K562 (cell line): ENCODE data around the gene TSPAN18. TPM values are rescaled to one million over a fixed set of nuclear protein-coding genes. Genes with fewer than 3 reads are reported as not detected.

Source experiments
- ATAC-seq: fragments of 200-7000 bp; cut with Tn5 transposase; 3 replicates; pipeline ENCODE4 v1.9.1; 2020; ENCODE audit warnings: moderate library complexity
- BruUV-seq: library from RNA; stranded (reverse); fragments of 400-500 nt; replicated peaks from 2 replicates; lab custom pipeline; 2021; lab: Mats Ljungman, UMichigan
- CTCF ChIA-PET: fragments of 300-600 bp; formaldehyde crosslinking; extraction: SDS; loops from one replicate; lab custom pipeline; 2021; ENCODE audit warnings: low intra/inter-chr PET ratio; lab: Yijun Ruan, JAX
- POLR2A ChIA-PET: fragments of 300-600, 350-650 bp; sonication (Branson Sonifier 250); formaldehyde crosslinking; extraction: SDS; loops from one replicate; lab custom pipeline; 2021; ENCODE audit warnings: antibody characterized with exemption, inconsistent platforms; lab: Yijun Ruan, JAX
- DNase-seq, 4 experiments: peaks; one replicate each; pipeline versions ENCODE4 v3.0.0 to v3.0.0-alpha.2; 2011 to 2018; ENCODE audit warnings: low spot score in 3 of 4, mixed read lengths in 3 of 4; ENCODE audit errors: extremely low read depth in 1 of 4
- FAIRE-seq: peaks from 2 replicates; lab custom pipeline; 2011; peaks lifted over from hg19 to GRCh38; lab: Jason Lieb, UNC
- H2AFZ ChIP-seq: 2 replicates; pipeline ENCODE4 v1.6.0; 2011; ENCODE audit warnings: low read depth, low read length, control low read depth, inconsistent platforms
- H3K27ac ChIP-seq: fragments of 200-600 bp; 3 replicates; pipeline ENCODE4 v1.8.0; 2011; ENCODE audit warnings: low read depth, mild to moderate bottlenecking, control low read depth, inconsistent platforms, low read length, moderate library complexity, mixed read lengths; ENCODE audit errors: extremely low read depth
- H3K27me3 ChIP-seq, 2 experiments: fragments of 300-600 bp in 1 of 2; 2 replicates in 1 of 2; 3 replicates in 1 of 2; pipeline versions ENCODE4 v1.6.0 to v1.8.0; 2011; ENCODE audit warnings: inconsistent platforms in 2 of 2, low read length in 2 of 2, mild to moderate bottlenecking in 1 of 2, mixed read lengths in 1 of 2, moderate library complexity in 1 of 2; ENCODE audit not compliant: control insufficient read depth in 2 of 2, insufficient read depth in 2 of 2
- H3K36me3 ChIP-seq: fragments of 300-600 bp; 3 replicates; pipeline ENCODE4 v1.8.0; 2011; ENCODE audit warnings: mild to moderate bottlenecking, low read length, inconsistent platforms; ENCODE audit not compliant: control insufficient read depth, insufficient read depth
- H3K4me1 ChIP-seq, 2 experiments: fragments of 200-600 bp in 1 of 2; replicated peaks in 1 of 2; 2 replicates in 1 of 2; 3 replicates in 1 of 2; pipeline versions ENCODE4 v1.5.1 to v1.8.0; 2011; ENCODE audit warnings: inconsistent platforms in 2 of 2, low read length in 2 of 2, mild to moderate bottlenecking in 1 of 2, mixed read lengths in 1 of 2, moderate library complexity in 1 of 2; ENCODE audit not compliant: control insufficient read depth in 2 of 2, insufficient read depth in 2 of 2
- H3K4me2 ChIP-seq: 2 replicates; pipeline ENCODE4 v1.6.1; 2011; ENCODE audit warnings: low read length, control low read depth, inconsistent platforms, mixed read lengths; ENCODE audit not compliant: insufficient read depth
- H3K4me3 ChIP-seq: fragments of 200-600 bp; sonication (generic), shearing (Covaris generic); 2 replicates; pipeline ENCODE4 v1.5.1; 2016; ENCODE audit warnings: control low read depth, inconsistent platforms
- H3K79me2 ChIP-seq: fragments of 200-600 bp; 3 replicates; pipeline ENCODE4 v1.8.0; 2011; ENCODE audit warnings: low read length, inconsistent platforms; ENCODE audit not compliant: control insufficient read depth, insufficient read depth
- H3K9ac ChIP-seq, 2 experiments: 2 replicates each; pipeline versions ENCODE4 v1.6.0 to v1.6.1; 2011; ENCODE audit warnings: low read depth in 2 of 2, low read length in 2 of 2, control low read depth in 1 of 2, inconsistent platforms in 1 of 2, mild to moderate bottlenecking in 1 of 2, mixed read lengths in 1 of 2; ENCODE audit not compliant: insufficient read depth in 1 of 2
- H3K9me1 ChIP-seq: one replicate; pipeline ENCODE4 v1.6.0; 2011; ENCODE audit warnings: inconsistent platforms, mild to moderate bottlenecking, low read length, moderate library complexity; ENCODE audit not compliant: control insufficient read depth, insufficient read depth
- H3K9me3 ChIP-seq: replicated peaks from 2 replicates; pipeline ENCODE4 v1.5.1; 2011; ENCODE audit warnings: low read depth, low read length, inconsistent platforms; ENCODE audit not compliant: control insufficient read depth, insufficient read depth
- H4K20me1 ChIP-seq: replicated peaks from 2 replicates; pipeline ENCODE4 v1.6.1; 2011; ENCODE audit warnings: low read length, inconsistent platforms, mixed read lengths; ENCODE audit not compliant: control insufficient read depth, insufficient read depth
- FOXA3 ChIP-seq, 2 experiments: fragments of 450-650 bp in 1 of 2; sonication (generic) in 1 of 2; formaldehyde crosslinking; IDR thresholded peaks in 1 of 2; conservative IDR thresholded peaks in 1 of 2; 2 replicates each; pipeline versions ENCODE4 v1.4.0 to v1.8.0; 2020 to 2022; ENCODE audit warnings: mild to moderate bottlenecking in 2 of 2, missing genetic modification reagents in 1 of 2
- HBP1 ChIP-seq: fragments of 450-650 bp; formaldehyde crosslinking; IDR thresholded peaks from 2 replicates; pipeline ENCODE4 v1.4.0; 2022; ENCODE audit warnings: missing genetic modification characterization
- HDAC6 ChIP-seq: IDR thresholded peaks from 2 replicates; pipeline ENCODE4 v1.6.1; 2012; ENCODE audit warnings: low read depth, mild to moderate bottlenecking, control low read depth, inconsistent platforms, low read length, moderate library complexity
- ILK ChIP-seq: fragments of 450-650 bp; IDR thresholded peaks from 2 replicates; pipeline ENCODE4 v1.6.1; 2016; ENCODE audit warnings: missing genetic modification characterization, low read depth, mild to moderate bottlenecking, missing compliant biosample characterization, moderate library complexity, borderline replicate concordance
- MAFF ChIP-seq: IDR thresholded peaks from 2 replicates; pipeline ENCODE4 v1.6.1; 2012; ENCODE audit warnings: low read length, improper control_type of control experiment
- MECOM ChIP-seq: fragments of 250-450 bp; sonication (Bioruptor Pico); IDR thresholded peaks from 2 replicates; pipeline ENCODE4 v1.8.0; 2022; ENCODE audit warnings: inconsistent platforms
- MYC ChIP-seq, 2 experiments: fragments of 250-450 bp in 1 of 2; sonication (Bioruptor Pico) in 1 of 2; IDR thresholded peaks; 2 replicates each; pipeline versions ENCODE4 v1.5.1 to v1.6.1; 2012 to 2021; ENCODE audit warnings: low read depth in 2 of 2, borderline replicate concordance in 1 of 2, improper control_type of control experiment in 1 of 2, low read length in 1 of 2, mild to moderate bottlenecking in 1 of 2, moderate library complexity in 1 of 2
- RBBP5 ChIP-seq: fragments of 200-600 bp; sonication (generic); IDR thresholded peaks from 2 replicates; pipeline ENCODE4 v1.6.1; 2012; ENCODE audit warnings: borderline replicate concordance, mild to moderate bottlenecking, low read length, control low read depth, inconsistent platforms; ENCODE audit not compliant: insufficient read depth, poor library complexity, severe bottlenecking
- ZNF121 ChIP-seq: sonication (generic); formaldehyde crosslinking; conservative IDR thresholded peaks from 2 replicates; pipeline ENCODE4 v1.8.0; 2022; ENCODE audit warnings: missing genetic modification reagents
- ZNF436 ChIP-seq: fragments of 250-450, 450-650 bp; sonication (Bioruptor Pico); formaldehyde crosslinking; IDR thresholded peaks from 2 replicates; pipeline ENCODE4 v1.7.0; 2020; ENCODE audit warnings: mild to moderate bottlenecking
- ZNF778 ChIP-seq: fragments of 450-650 bp; formaldehyde crosslinking; IDR thresholded peaks from 2 replicates; pipeline ENCODE4 v1.4.0; 2020; ENCODE audit warnings: mild to moderate bottlenecking, moderate library complexity
- WGBS: fragments of 100-300 bp; shearing (Covaris generic); methylation state at CpG from one replicate; pipeline ENCODE4 v1.1.6; 2016; ENCODE audit warnings: low coverage, mixed read lengths; ENCODE audit not compliant: insufficient coverage; ENCODE audit errors: missing lambda C conversion rate; 5-methylcytosine and 5-hydroxymethylcytosine counted together
- in situ Hi-C: fragments of 300-500 bp; cut with MboI; formaldehyde crosslinking; loops from 4 replicates; pipeline ENCODE4 v1.15.0; 2018; ENCODE audit warnings: inconsistent platforms, mixed read lengths
- intact Hi-C: fragments of 100-400 bp; cut with micrococcal nuclease; formaldehyde crosslinking; loops from 2 replicates; pipeline ENCODE4 v1.14.2; 2022
- polyA plus RNA-seq, 8 experiments: library from polyadenylated mRNA; depleted of rRNA in 4 of 8; stranded (reverse) in 5 of 8; unstranded in 3 of 8; fragments of >200 nt; fragmentation: Nextera tagmentation in 2 of 8; fragmentation: Illumina TruSeq in 1 of 8; extraction: Ambion mirVana in 2 of 8; extraction: Trizol in 1 of 8; gene quantifications; 2 replicates each; pipeline versions ENCODE4 v1.2.1 to v1.2.3, GENCODE V29; 2011 to 2014; ENCODE audit warnings: inconsistent platforms in 1 of 8, missing spikeins in 1 of 8
- total RNA-seq, 7 experiments: library from RNA; depleted of rRNA in 6 of 7; stranded (reverse); fragments of >200 nt in 6 of 7; fragmentation: Illumina TruSeq in 2 of 7; extraction: Trizol in 2 of 7; gene quantifications; 2 replicates each; pipeline versions ENCODE4 v1.2.1 to v1.2.3, GENCODE V29; 2011 to 2021; ENCODE audit warnings: low replicate concordance in 1 of 7
- TF ChIP-seq, protein P1 (sequence below): IDR thresholded peaks from 3 replicates; pipeline ENCODE4 v1.6.1; 2011; ENCODE audit warnings: borderline replicate concordance, mild to moderate bottlenecking, moderate library complexity; ENCODE audit not compliant: insufficient read length; ENCODE audit errors: extremely low read depth
- TF ChIP-seq, protein P2 (sequence below), 2 experiments: fragments of 450-650 bp; conservative IDR thresholded peaks; 2 replicates each; pipeline ENCODE4 v1.6.1; 2017; ENCODE audit warnings: mild to moderate bottlenecking in 2 of 2, moderate library complexity in 2 of 2

TSPAN18 gene
- total and polyA plus RNA-seq, 9 of the 15 experiments (the other 6 are each of a cell fraction or from before 2014, with no cell fraction given): 0.17 to 0.35 (median 0.22) TPM; not detected in 4

- POLR2A ChIA-PET: no interaction called here
- H4K20me1 ChIP-seq: 0 out of 2 replicates have a peak, but pooled peaks cover 4% of the 10 kb centered on the region
- intact Hi-C loops (no loop called here), in situ Hi-C loops (no loop called here)
- no peak for ATAC-seq
- no peak overlapping the region for H2AFZ ChIP-seq
- no TSS peak for BruUV-seq
- 0% methylated on average over 8 of the region's 8 CpGs for WGBS
- H3K9ac ChIP-seq: no peak overlapping the region
- TF ChIP-seq FOXA3 (CRISPR knock-in tag; conservative IDR thresholded peaks at IDR 0.05 in 1 of 2, IDR thresholded peaks at IDR 0.05 in 1 of 2) (no peak), MYC (IDR thresholded peaks at IDR 0.05; ENCODE audit: low read depth, low read length) (no peak), MYC (CRISPR knock-in tag; IDR thresholded peaks at IDR 0.05; ENCODE audit: borderline replicate concordance, low read depth) (no peak), HBP1 (no peak), HDAC6 (no peak), ZNF778 (CRISPR knock-in tag) (no peak), ZNF436 (no peak), RBBP5 (no peak), ZNF121 (no peak), MAFF (no peak), MECOM (CRISPR knock-in tag) (no peak), ILK (tag) (no peak)
- TF ChIP-seq, protein P1, sequence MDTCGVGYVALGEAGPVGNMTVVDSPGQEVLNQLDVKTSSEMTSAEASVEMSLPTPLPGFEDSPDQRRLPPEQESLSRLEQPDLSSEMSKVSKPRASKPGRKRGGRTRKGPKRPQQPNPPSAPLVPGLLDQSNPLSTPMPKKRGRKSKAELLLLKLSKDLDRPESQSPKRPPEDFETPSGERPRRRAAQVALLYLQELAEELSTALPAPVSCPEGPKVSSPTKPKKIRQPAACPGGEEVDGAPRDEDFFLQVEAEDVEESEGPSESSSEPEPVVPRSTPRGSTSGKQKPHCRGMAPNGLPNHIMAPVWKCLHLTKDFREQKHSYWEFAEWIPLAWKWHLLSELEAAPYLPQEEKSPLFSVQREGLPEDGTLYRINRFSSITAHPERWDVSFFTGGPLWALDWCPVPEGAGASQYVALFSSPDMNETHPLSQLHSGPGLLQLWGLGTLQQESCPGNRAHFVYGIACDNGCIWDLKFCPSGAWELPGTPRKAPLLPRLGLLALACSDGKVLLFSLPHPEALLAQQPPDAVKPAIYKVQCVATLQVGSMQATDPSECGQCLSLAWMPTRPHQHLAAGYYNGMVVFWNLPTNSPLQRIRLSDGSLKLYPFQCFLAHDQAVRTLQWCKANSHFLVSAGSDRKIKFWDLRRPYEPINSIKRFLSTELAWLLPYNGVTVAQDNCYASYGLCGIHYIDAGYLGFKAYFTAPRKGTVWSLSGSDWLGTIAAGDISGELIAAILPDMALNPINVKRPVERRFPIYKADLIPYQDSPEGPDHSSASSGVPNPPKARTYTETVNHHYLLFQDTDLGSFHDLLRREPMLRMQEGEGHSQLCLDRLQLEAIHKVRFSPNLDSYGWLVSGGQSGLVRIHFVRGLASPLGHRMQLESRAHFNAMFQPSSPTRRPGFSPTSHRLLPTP: no peak
- TF ChIP-seq, protein P2, sequence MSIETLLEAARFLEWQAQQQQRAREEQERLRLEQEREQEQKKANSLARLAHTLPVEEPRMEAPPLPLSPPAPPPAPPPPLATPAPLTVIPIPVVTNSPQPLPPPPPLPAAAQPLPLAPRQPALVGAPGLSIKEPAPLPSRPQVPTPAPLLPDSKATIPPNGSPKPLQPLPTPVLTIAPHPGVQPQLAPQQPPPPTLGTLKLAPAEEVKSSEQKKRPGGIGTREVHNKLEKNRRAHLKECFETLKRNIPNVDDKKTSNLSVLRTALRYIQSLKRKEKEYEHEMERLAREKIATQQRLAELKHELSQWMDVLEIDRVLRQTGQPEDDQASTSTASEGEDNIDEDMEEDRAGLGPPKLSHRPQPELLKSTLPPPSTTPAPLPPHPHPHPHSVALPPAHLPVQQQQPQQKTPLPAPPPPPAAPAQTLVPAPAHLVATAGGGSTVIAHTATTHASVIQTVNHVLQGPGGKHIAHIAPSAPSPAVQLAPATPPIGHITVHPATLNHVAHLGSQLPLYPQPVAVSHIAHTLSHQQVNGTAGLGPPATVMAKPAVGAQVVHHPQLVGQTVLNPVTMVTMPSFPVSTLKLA (conservative IDR thresholded peaks at IDR 0.05): no peak
- no peak overlapping the region for H3K4me3 ChIP-seq
- no peak for FAIRE-seq
- H3K79me2 ChIP-seq: no peaks in the 10 kb centered on the region
- H3K4me2 ChIP-seq: no peak overlapping the region
- no peak overlapping the region for H3K27ac ChIP-seq
- no peaks in the 10 kb centered on the region for H3K4me1 ChIP-seq
- no peaks in the 10 kb centered on the region for H3K36me3 ChIP-seq
- no peaks in the 10 kb centered on the region for H3K9me3 ChIP-seq
- H3K9me1 ChIP-seq: no peaks in the 10 kb centered on the region
- H3K27me3 ChIP-seq: peaks cover 6 to 34% of the 10 kb centered on the region in 2 experiments; a peak in 3 of 5 replicates
- CTCF ChIA-PET: no interaction called here
- DNase-seq: no peak
These were observed 123.2 kb downstream of the TSPAN18 start for GRCh38 chr11:44849922-44850321.
